GM19351 (cell line): ENCODE data around the gene USP53.
"Not testable (repeated sequence)": the region's sequence is repeated elsewhere in the genome, so short reads cannot be mapped to it uniquely, and the experiment has no call there.

Experiments used
- ATAC-seq: cut with Tn5 transposase; IDR thresholded peaks from one replicate; pipeline ENCODE4 v1.9.1; 2021; ENCODE audit warnings: mild to moderate bottlenecking, moderate library complexity; ENCODE audit not compliant: unreplicated experiment

Gene USP53

GRCh38 chr4:119212234-119212963 is at the start of gene USP53:
TSS of gene USP53 (plus strand) at chr4:119212713. CDS start at chr4:119239760, 27,047 bp downstream.
- ATAC-seq = peak; percentile 86

- ATAC-seq = no peak
Observed at GRCh38 chr4:119165767-119166166, 46.7 kb upstream of the USP53 start.

GRCh38 chr4:119170195-119170594 is 42.3 kb upstream of the USP53 start:
- no peak for ATAC-seq

GRCh38 chr4:119172223-119172622 is 40.3 kb upstream of the USP53 start:
- no peak for ATAC-seq

GRCh38 chr4:119173729-119174361 is 38.7 kb upstream of the USP53 start:
- ATAC-seq = not testable (repeated sequence)

GRCh38 chr4:119179011-119179410 is 33.5 kb upstream of the USP53 start:
- no peak for ATAC-seq

- no peak for ATAC-seq
Observed at GRCh38 chr4:119184128-119184527, 28.4 kb upstream of the USP53 start.

- ATAC-seq = no peak
Observed at GRCh38 chr4:119189638-119190037, 22.9 kb upstream of the USP53 start.

- no peak for ATAC-seq
Observed at GRCh38 chr4:119190354-119190753, 22.2 kb upstream of the USP53 start.

GRCh38 chr4:119191505-119191904 is 21.0 kb upstream of the USP53 start:
- ATAC-seq = no peak

GRCh38 chr4:119197772-119198212 is 14.7 kb upstream of the USP53 start:
- no peak for ATAC-seq

- ATAC-seq = no peak
Observed at GRCh38 chr4:119204916-119205315, 7.6 kb upstream of the USP53 start.

GRCh38 chr4:119205690-119206089 is 6.8 kb upstream of the USP53 start:
- ATAC-seq = no peak

- no peak for ATAC-seq
Observed at GRCh38 chr4:119206178-119206577, 6.3 kb upstream of the USP53 start.

- ATAC-seq = no peak
Observed at GRCh38 chr4:119207051-119207450, 5.5 kb upstream of the USP53 start.

- ATAC-seq = no peak
Observed at GRCh38 chr4:119209077-119209476, 3.4 kb upstream of the USP53 start.

- no peak for ATAC-seq
Observed at GRCh38 chr4:119209586-119209985, 2.9 kb upstream of the USP53 start.

- no peak for ATAC-seq
Observed at GRCh38 chr4:119210775-119211174, 1.7 kb upstream of the USP53 start.

- ATAC-seq = peak; percentile 19
Observed at GRCh38 chr4:119211867-119212233, 663 bp upstream of the USP53 start.

- ATAC-seq = peak; percentile 61
Observed at GRCh38 chr4:119212964-119213606, 572 bp downstream of the USP53 start.

- ATAC-seq = no peak
Observed at GRCh38 chr4:119218093-119218492, 5.6 kb downstream of the USP53 start.

- ATAC-seq = no peak
Observed at GRCh38 chr4:119221412-119221811, 8.9 kb downstream of the USP53 start.
